Fibroblast of skin of right biceps (primary cell): Measurements from ENCODE around the gene EIF4A2.
"Not testable (repeated sequence)": the region's sequence is repeated elsewhere in the genome, so short reads cannot be mapped to it uniquely, and the experiment has no call there.

Experiments
- DNase-seq: peaks from one replicate; pipeline ENCODE4 v3.0.0-alpha.2; 2013

EIF4A2 gene

DNA sequence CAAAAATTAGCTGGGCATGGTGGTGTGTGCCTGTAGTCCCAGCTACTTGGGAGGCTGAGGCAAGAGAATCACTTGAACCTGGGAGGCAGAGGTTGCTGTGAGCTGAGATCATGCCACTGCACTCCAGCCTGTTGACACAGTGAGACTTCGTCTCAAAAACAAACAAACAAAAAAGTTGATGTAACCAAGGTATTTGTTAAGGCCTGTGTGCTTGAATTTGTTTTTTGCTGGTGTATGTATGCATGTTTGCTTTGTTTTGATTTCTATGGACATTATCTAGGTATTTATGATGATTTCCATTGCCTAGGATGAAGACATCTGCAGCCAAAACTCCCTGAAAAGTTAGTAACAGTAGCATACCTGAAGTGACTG is 39.0 kb downstream of the EIF4A2 start:
- not testable (repeated sequence) for DNase-seq

GRCh38 chr3:186823386-186823785 is 40.0 kb downstream of the EIF4A2 start:
- DNase-seq: peak; percentile 72

GRCh38 chr3:186824430-186825139 is 41.2 kb downstream of the EIF4A2 start:
- DNase-seq: no peak

GRCh38 chr3:186825294-186825821 is 42.0 kb downstream of the EIF4A2 start:
- peak; percentile 84 for DNase-seq

GRCh38 chr3:186825872-186826409 is 42.6 kb downstream of the EIF4A2 start:
- DNase-seq: no peak

- no peak for DNase-seq
These were observed 43.1 kb downstream of the EIF4A2 start for GRCh38 chr3:186826410-186826975.

- DNase-seq: peak; percentile 83
These were observed 43.8 kb downstream of the EIF4A2 start for GRCh38 chr3:186826976-186827857.

DNA sequence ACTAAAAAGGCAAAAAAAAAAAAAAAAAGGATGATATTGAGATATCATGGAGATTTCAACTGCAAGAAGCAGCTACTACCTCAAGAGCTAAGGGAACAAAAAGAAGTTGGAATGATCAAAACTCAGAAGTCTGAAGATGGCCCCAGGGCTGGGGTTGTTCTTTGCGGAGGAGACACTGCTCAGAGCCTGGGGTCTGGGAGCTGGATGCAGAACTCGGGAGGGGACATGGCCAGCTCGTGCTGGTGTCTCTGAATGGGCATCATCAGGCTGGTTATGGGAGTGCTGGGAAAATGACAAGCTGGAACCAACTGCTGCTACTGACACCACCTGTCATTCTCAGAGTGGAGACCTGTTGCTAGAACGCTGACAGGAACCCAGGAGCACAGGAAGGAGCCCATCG is 45.0 kb downstream of the EIF4A2 start:
- no peak for DNase-seq

DNA sequence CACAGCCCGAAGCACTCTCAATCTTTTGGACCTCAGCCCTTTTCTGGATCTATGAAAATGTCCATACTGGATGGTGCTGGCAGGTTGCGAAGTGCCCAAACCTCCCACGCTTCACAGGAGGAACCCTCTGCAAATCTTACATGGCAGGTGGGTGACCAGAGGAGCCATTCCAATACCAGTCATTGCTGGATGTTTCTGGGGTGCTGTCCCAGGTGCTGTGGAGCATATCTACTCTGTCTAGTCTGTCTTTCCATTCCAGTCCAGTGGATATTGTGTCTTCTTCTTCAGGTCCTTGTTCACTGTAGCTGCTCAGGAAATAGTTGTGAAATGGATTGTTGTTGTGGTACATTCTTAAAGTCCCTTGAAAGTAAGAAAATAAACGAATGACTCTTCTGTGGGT is 48.4 kb downstream of the EIF4A2 start:
- no peak for DNase-seq

DNA sequence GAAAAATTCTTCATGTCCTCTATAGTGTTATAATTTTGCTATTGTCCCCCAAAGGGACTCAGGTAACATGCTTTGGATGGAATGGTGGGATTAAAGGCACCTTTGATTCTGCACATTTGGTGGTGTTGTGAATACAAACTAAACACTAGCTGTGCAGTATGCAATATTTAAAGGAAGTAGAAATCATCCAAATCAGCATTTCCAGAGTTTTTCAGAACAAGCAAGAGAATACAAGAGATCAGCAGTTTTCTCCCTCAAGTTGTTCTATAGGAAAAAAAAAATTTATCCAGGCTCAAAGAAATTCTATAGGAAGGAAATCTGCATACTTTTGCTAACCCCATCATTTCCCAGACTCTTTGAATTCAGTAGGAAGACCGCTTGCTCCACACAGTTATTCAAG is 48.9 kb downstream of the EIF4A2 start:
- no peak for DNase-seq
